ENCODE data around the gene ATP4B.

GRCh38 chr13:113638806-113639205 is 19.2 kb downstream of the ATP4B start:
- TF ChIP-seq POLR2A (IDR thresholded peaks at IDR 0.05), result no peak
- TF ChIP-seq, protein P1, sequence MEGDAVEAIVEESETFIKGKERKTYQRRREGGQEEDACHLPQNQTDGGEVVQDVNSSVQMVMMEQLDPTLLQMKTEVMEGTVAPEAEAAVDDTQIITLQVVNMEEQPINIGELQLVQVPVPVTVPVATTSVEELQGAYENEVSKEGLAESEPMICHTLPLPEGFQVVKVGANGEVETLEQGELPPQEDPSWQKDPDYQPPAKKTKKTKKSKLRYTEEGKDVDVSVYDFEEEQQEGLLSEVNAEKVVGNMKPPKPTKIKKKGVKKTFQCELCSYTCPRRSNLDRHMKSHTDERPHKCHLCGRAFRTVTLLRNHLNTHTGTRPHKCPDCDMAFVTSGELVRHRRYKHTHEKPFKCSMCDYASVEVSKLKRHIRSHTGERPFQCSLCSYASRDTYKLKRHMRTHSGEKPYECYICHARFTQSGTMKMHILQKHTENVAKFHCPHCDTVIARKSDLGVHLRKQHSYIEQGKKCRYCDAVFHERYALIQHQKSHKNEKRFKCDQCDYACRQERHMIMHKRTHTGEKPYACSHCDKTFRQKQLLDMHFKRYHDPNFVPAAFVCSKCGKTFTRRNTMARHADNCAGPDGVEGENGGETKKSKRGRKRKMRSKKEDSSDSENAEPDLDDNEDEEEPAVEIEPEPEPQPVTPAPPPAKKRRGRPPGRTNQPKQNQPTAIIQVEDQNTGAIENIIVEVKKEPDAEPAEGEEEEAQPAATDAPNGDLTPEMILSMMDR (IDR thresholded peaks at IDR 0.05), result no peak
